Measurements from ENCODE around the gene NINJ1. TPM values are rescaled to one million over a fixed set of nuclear protein-coding genes. Genes with fewer than 3 reads are reported as not detected.

Gene NINJ1
- total and polyA plus RNA-seq, 2 of the 13 experiments (the other 11 are each of a cell fraction or from before 2014, with no cell fraction given) = 81.2 to 92.1 TPM

DNA sequence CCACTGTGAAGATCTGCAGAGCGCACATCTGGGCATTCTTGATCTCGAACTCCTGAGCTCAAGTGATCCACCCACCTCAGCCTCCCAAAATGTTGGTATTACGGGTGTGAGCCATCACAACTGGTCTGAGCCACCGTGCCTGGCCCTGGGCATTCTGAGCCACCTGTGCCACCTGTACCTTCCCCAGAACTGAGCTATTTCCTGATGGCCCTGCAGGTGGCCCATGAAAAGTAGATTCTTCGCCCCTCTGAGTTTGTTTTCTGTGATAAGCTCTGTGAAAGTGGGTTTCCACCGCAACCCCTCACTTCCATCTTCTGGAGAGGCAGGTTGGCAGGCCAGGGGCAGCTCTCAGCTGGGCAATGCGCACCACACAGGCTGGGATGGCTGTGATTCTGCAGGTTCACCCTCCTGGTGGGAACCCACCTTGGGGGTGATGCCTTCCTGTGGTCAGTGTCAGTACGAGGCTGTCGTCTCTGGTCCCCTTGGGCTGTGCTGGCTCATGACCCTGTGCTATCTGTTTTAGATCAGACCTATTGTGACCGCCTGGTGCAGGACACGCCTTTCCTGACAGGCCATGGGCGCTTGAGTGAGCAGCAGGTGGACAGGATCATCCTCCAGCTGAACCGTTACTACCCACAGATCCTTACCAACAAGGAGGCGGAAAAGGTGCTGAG, 26.8 kb downstream of the NINJ1 start:
- Histone ChIP-seq H3K4me3 (replicated peaks in 1 of 3; ENCODE audit: insufficient read depth in 1 of 3, low read depth in 2 of 3, low read length in 3 of 3) (no peak overlapping the region), H3K4me1 (ENCODE audit: insufficient read depth, low read length) (peaks cover 32% of the 10 kb centered on the region), H3K4me2 (ENCODE audit: low read depth, low read length) (no peak overlapping the region), H3K36me3 (replicated peaks in 1 of 2; ENCODE audit: control insufficient read depth in 1 of 2, insufficient read depth in 2 of 2, low read length in 2 of 2) (peaks cover 2 to 8% of the 10 kb centered on the region in 2 experiments; a peak in 3 of 5 replicates), H2AFZ (ENCODE audit: low read length) (no peak overlapping the region), H3K27me3 (ENCODE audit: control insufficient read depth in 1 of 2, insufficient read depth in 2 of 2, low read length in 2 of 2) (no peaks in the 10 kb centered on the region), H4K20me1 (ENCODE audit: insufficient read depth, low read length) (no peaks in the 10 kb centered on the region), H3K79me2 (ENCODE audit: insufficient read depth, low read length) (peaks cover 8% of the 10 kb centered on the region), H3K9ac (ENCODE audit: insufficient read depth, low read depth, low read length) (no peak overlapping the region), H3K27ac (ENCODE audit: extremely low read length, insufficient read depth, low read length) (no peak overlapping the region), H3K9me3 (ENCODE audit: low read length) (no peaks in the 10 kb centered on the region)
- intact Hi-C loops (cut with micrococcal nuclease; ENCODE audit: unreplicated experiment) (loop anchor here (5.0 kb wide), 2 partner anchors 35 to 105 kb away; no protein-coding TSS in a partner anchor), in situ Hi-C loops (cut with HindIII; ENCODE audit: extremely low pct_ligation_motif_present, low pct_unique_long_range_greater_than_20kb) (no loop called here)
- CTCF ChIA-PET (ENCODE audit: low intra/inter-chr PET ratio, low total read pairs) = no interaction called here
- no peak for ATAC-seq
- POLR2A ChIA-PET = no interaction called here
- no peak for FAIRE-seq
- TF ChIP-seq, protein P1, sequence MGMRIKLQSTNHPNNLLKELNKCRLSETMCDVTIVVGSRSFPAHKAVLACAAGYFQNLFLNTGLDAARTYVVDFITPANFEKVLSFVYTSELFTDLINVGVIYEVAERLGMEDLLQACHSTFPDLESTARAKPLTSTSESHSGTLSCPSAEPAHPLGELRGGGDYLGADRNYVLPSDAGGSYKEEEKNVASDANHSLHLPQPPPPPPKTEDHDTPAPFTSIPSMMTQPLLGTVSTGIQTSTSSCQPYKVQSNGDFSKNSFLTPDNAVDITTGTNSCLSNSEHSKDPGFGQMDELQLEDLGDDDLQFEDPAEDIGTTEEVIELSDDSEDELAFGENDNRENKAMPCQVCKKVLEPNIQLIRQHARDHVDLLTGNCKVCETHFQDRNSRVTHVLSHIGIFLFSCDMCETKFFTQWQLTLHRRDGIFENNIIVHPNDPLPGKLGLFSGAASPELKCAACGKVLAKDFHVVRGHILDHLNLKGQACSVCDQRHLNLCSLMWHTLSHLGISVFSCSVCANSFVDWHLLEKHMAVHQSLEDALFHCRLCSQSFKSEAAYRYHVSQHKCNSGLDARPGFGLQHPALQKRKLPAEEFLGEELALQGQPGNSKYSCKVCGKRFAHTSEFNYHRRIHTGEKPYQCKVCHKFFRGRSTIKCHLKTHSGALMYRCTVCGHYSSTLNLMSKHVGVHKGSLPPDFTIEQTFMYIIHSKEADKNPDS (CRISPR knock-in tag; IDR thresholded peaks at IDR 0.05) = no peak
- BruUV-seq (replicated peaks) = no TSS peak
- DNase-seq (ENCODE audit: low spot score) = no peak
- 100% methylated on average over 7 of the region's 14 CpGs for WGBS (ENCODE audit: low lambda C conversion rate)

DNA sequence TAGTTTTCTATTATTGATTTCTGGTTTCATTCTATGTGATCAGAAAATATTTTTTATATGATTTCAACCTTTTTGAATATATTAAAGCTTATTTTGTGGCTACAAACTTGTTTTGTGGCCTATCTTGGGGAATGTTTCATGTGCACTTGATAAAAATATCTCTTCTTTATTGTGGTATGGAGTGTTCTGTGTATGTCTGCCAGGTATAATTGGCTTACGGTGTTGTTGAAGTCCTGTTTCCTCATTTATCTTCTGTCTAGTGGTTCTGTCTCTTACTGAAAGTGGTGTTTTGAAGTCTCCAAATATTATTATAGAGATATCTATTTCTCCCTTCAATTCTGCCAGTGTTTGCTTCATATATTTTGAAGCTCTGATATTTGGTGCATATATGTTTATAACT, 28.4 kb downstream of the NINJ1 start:
- H3K4me1 ChIP-seq (ENCODE audit: insufficient read depth, low read length) = peaks cover 15% of the 10 kb centered on the region
- no peak overlapping the region for H3K4me2 ChIP-seq (ENCODE audit: low read depth, low read length)
- peaks cover 2 to 5% of the 10 kb centered on the region in 2 experiments; a peak in 3 of 5 replicates for H3K36me3 ChIP-seq (replicated peaks in 1 of 2; ENCODE audit: control insufficient read depth in 1 of 2, insufficient read depth in 2 of 2, low read length in 2 of 2)
- whole genome bisulfite sequencing (ENCODE audit: low lambda C conversion rate) = 94% methylated on average over 1 of the region's 1 CpG
- no peak overlapping the region for H3K9ac ChIP-seq (ENCODE audit: insufficient read depth, low read depth, low read length)
- H3K4me3 ChIP-seq (replicated peaks in 1 of 3; ENCODE audit: insufficient read depth in 1 of 3, low read depth in 2 of 3, low read length in 3 of 3) = no peak overlapping the region
- H3K27ac ChIP-seq (ENCODE audit: extremely low read length, insufficient read depth, low read length) = no peak overlapping the region
- in situ Hi-C loops (cut with HindIII; ENCODE audit: extremely low pct_ligation_motif_present, low pct_unique_long_range_greater_than_20kb) (no loop called here), intact Hi-C loops (cut with micrococcal nuclease; ENCODE audit: unreplicated experiment) (loop anchor here (5.0 kb wide), 2 partner anchors 37 to 103 kb away; no protein-coding TSS in a partner anchor)
- ChIA-PET POLR2A (no interaction called here), CTCF (ENCODE audit: low intra/inter-chr PET ratio, low total read pairs) (no interaction called here)
- no peak overlapping the region for H2AFZ ChIP-seq (ENCODE audit: low read length)
- no peaks in the 10 kb centered on the region for H3K27me3 ChIP-seq (ENCODE audit: control insufficient read depth in 1 of 2, insufficient read depth in 2 of 2, low read length in 2 of 2)
- H4K20me1 ChIP-seq (ENCODE audit: insufficient read depth, low read length) = no peaks in the 10 kb centered on the region
- H3K79me2 ChIP-seq (ENCODE audit: insufficient read depth, low read length) = peaks cover 13% of the 10 kb centered on the region
- BruUV-seq (replicated peaks) = no TSS peak
- DNase-seq (ENCODE audit: low spot score) = no peak
- no peak for FAIRE-seq
- ATAC-seq = no peak
- H3K9me3 ChIP-seq (ENCODE audit: low read length) = no peaks in the 10 kb centered on the region
- no peak for TF ChIP-seq KDM6A (CRISPR knock-in tag; IDR thresholded peaks at IDR 0.05; ENCODE audit: low read depth)
- TF ChIP-seq ZNF510 (CRISPR knock-in tag; IDR thresholded peaks at IDR 0.05; ENCODE audit: low read depth) = no peak
- TF ChIP-seq HOXA5 (CRISPR knock-in tag; IDR thresholded peaks at IDR 0.05) = no peak
- TF ChIP-seq MAFG (CRISPR knock-in tag; IDR thresholded peaks at IDR 0.05) = no peak
- TF ChIP-seq ZNF143 (CRISPR knock-in tag; IDR thresholded peaks at IDR 0.05) = no peak
- no peak for TF ChIP-seq ZNF841 (CRISPR knock-in tag; IDR thresholded peaks at IDR 0.05; ENCODE audit: borderline replicate concordance)
- no peak for TF ChIP-seq ZSCAN25 (CRISPR knock-in tag; IDR thresholded peaks at IDR 0.05)
- no peak for TF ChIP-seq ZNF180 (CRISPR knock-in tag; IDR thresholded peaks at IDR 0.05; ENCODE audit: borderline replicate concordance, low read depth)
- no peak for TF ChIP-seq ZNF703 (CRISPR knock-in tag; IDR thresholded peaks at IDR 0.05; ENCODE audit: borderline replicate concordance)
- TF ChIP-seq ZNF572 (CRISPR knock-in tag; IDR thresholded peaks at IDR 0.05) = no peak
- TF ChIP-seq RNF2 (conservative IDR thresholded peaks at IDR 0.05; ENCODE audit: low read depth) = no peak
- TF ChIP-seq MAFK (conservative IDR thresholded peaks at IDR 0.05 in 1 of 2, IDR thresholded peaks at IDR 0.05 in 1 of 2; ENCODE audit: low read length in 2 of 2) = no peak
- TF ChIP-seq ZMYM2 (CRISPR knock-in tag; IDR thresholded peaks at IDR 0.05) = no peak
- TF ChIP-seq XBP1 (CRISPR knock-in tag; IDR thresholded peaks at IDR 0.05) = no peak
